MM.1S (cell line): ENCODE measurements around the gene POLR2C.
A peak's percentile ranks its signal among the peaks of the same experiment; 100 is the strongest.

Experiments
- DNase-seq: peaks from one replicate; pipeline ENCODE4 v3.0.0-alpha.2; 2015
- H2AFZ ChIP-seq: fragments of 300-600 bp; sonication (generic); 2 replicates; pipeline ENCODE4 v1.6.0; 2016; ENCODE audit warnings: antibody characterized with exemption, low read length
- H3F3A ChIP-seq: fragments of 300-600 bp; sonication (generic); 2 replicates; pipeline ENCODE4 v1.6.1; 2016; ENCODE audit warnings: mild to moderate bottlenecking, antibody characterized with exemption, low read length, moderate library complexity, mixed read lengths; ENCODE audit not compliant: insufficient read depth
- H3K27ac ChIP-seq: fragments of 300-600 bp; sonication (generic); 2 replicates; pipeline ENCODE4 v1.5.1; 2016; ENCODE audit warnings: mild to moderate bottlenecking, low read length
- H3K27me3 ChIP-seq: fragments of 300-600 bp; sonication (generic); replicated peaks from 2 replicates; pipeline ENCODE4 v1.6.0; 2016; ENCODE audit warnings: low read length; ENCODE audit not compliant: insufficient read depth
- H3K36me3 ChIP-seq: fragments of 300-600 bp; sonication (generic); replicated peaks from 2 replicates; pipeline ENCODE4 v1.6.1; 2016; ENCODE audit warnings: mild to moderate bottlenecking, low read length, mixed read lengths; ENCODE audit not compliant: insufficient read depth
- H3K4me1 ChIP-seq: fragments of 300-600 bp; sonication (generic); 2 replicates; pipeline ENCODE4 v1.6.1; 2016; ENCODE audit warnings: low read length, mixed read lengths
- H3K4me2 ChIP-seq: fragments of 300-600 bp; sonication (generic); 2 replicates; pipeline ENCODE4 v1.6.0; 2016; ENCODE audit warnings: low read depth, low read length
- H3K4me3 ChIP-seq: fragments of 300-600 bp; sonication (generic); 2 replicates; pipeline ENCODE4 v1.5.1; 2016; ENCODE audit warnings: low read length, mixed read lengths
- H3K79me2 ChIP-seq: fragments of 300-600 bp; sonication (generic); 2 replicates; pipeline ENCODE4 v1.6.1; 2016; ENCODE audit warnings: mixed run types, low read length, mixed read lengths
- H3K9ac ChIP-seq: fragments of 300-600 bp; sonication (generic); 2 replicates; pipeline ENCODE4 v1.6.1; 2016; ENCODE audit warnings: low read length, mixed read lengths
- H3K9me2 ChIP-seq: fragments of 300-600 bp; sonication (generic); replicated peaks from 2 replicates; pipeline ENCODE4 v1.6.1; 2016; ENCODE audit warnings: mild to moderate bottlenecking, low read length, mixed read lengths; ENCODE audit not compliant: insufficient read depth
- H3K9me3 ChIP-seq: fragments of 300-600 bp; sonication (generic); replicated peaks from 2 replicates; pipeline ENCODE4 v1.6.1; 2016; ENCODE audit warnings: mild to moderate bottlenecking, low read length, mixed read lengths; ENCODE audit not compliant: insufficient read depth
- H4K20me1 ChIP-seq: fragments of 300-600 bp; sonication (generic); 2 replicates; pipeline ENCODE4 v1.6.1; 2016; ENCODE audit warnings: mild to moderate bottlenecking, low read length, moderate library complexity, mixed read lengths; ENCODE audit not compliant: insufficient read depth
- CTCF ChIP-seq: fragments of 300-600 bp; sonication (generic); IDR thresholded peaks from 2 replicates; pipeline ENCODE4 v1.5.1; 2016; ENCODE audit warnings: antibody characterized with exemption, low read length, mixed read lengths
- EZH2 ChIP-seq: fragments of 300-600 bp; sonication (generic); optimal IDR thresholded peaks from 2 replicates; pipeline ENCODE3; 2017; ENCODE audit warnings: low read depth, mild to moderate bottlenecking, antibody characterized with exemption, low read length, mixed read lengths
- EZH2phosphoT487 ChIP-seq: fragments of 300-600 bp; sonication (generic); IDR thresholded peaks from 2 replicates; pipeline ENCODE4 v1.6.1; 2018; ENCODE audit warnings: antibody characterized with exemption, low read length

POLR2C gene

GRCh38 chr16:57462209-57462977 lies at the start of gene POLR2C:
Gene POLR2C (plus strand): TSS chr16:57462679. CDS start chr16:57462725, 46 bp downstream.
- no peaks in the 10 kb centered on the region for H3K9me2 ChIP-seq
- H3K36me3 ChIP-seq = peaks cover 9% of the 10 kb centered on the region; the same call in 1 of the 2 replicates
- H3K4me3 ChIP-seq = peak within 1 kb of the TSS; percentile 97
- no peaks in the 10 kb centered on the region for H4K20me1 ChIP-seq
- peak; percentile 92 for TF ChIP-seq CTCF
- no peak for TF ChIP-seq EZH2phosphoT487
- no peaks in the 10 kb centered on the region for H3K27me3 ChIP-seq
- no peak within 1 kb of the TSS for H2AFZ ChIP-seq
- peaks cover 5% of the 10 kb centered on the region for H3K4me1 ChIP-seq
- H3K4me2 ChIP-seq = peak within 1 kb of the TSS; percentile 97
- H3K79me2 ChIP-seq = peaks cover 25% of the 10 kb centered on the region
- peak within 1 kb of the TSS; percentile 74 for H3K9ac ChIP-seq
- H3K27ac ChIP-seq = no peak within 1 kb of the TSS
- H3K9me3 ChIP-seq = no peaks in the 10 kb centered on the region
- H3F3A ChIP-seq = peaks cover 9% of the 10 kb centered on the region; the same call in 1 of the 2 replicates
- peak; percentile 90 for DNase-seq

- Histone ChIP-seq H3K4me2 (no peak overlapping the region), H3K9ac (no peak overlapping the region), H3K9me3 (no peaks in the 10 kb centered on the region), H3K27me3 (peaks cover 19% of the 10 kb centered on the region; the same call in 1 of the 2 replicates), H3K27ac (no peak overlapping the region), H3K4me3 (no peak overlapping the region), H3K4me1 (no peaks in the 10 kb centered on the region), H2AFZ (no peak overlapping the region), H3K9me2 (no peaks in the 10 kb centered on the region), H3K79me2 (no peaks in the 10 kb centered on the region), H3K36me3 (no peaks in the 10 kb centered on the region), H4K20me1 (no peaks in the 10 kb centered on the region), H3F3A (no peaks in the 10 kb centered on the region)
- DNase-seq = no peak
- TF ChIP-seq EZH2phosphoT487 = no peak
- TF ChIP-seq EZH2 = no peak
Observed at GRCh38 chr16:57413301-57413730, 49.2 kb upstream of the POLR2C start.

- Histone ChIP-seq H3K36me3 (no peaks in the 10 kb centered on the region), H3K4me1 (no peaks in the 10 kb centered on the region), H3K9ac (no peak overlapping the region), H3K27ac (no peak overlapping the region), H4K20me1 (no peaks in the 10 kb centered on the region), H3F3A (no peaks in the 10 kb centered on the region), H2AFZ (no peak overlapping the region), H3K4me3 (no peak overlapping the region), H3K9me2 (no peaks in the 10 kb centered on the region), H3K9me3 (no peaks in the 10 kb centered on the region), H3K4me2 (no peak overlapping the region), H3K79me2 (no peaks in the 10 kb centered on the region), H3K27me3 (peaks cover 19% of the 10 kb centered on the region; the same call in 1 of the 2 replicates)
- TF ChIP-seq CTCF (no peak), EZH2 (no peak), EZH2phosphoT487 (no peak)
- no peak for DNase-seq
Observed at GRCh38 chr16:57413733-57414132, 48.7 kb upstream of the POLR2C start.

- Histone ChIP-seq H3K36me3 (no peaks in the 10 kb centered on the region), H2AFZ (no peak overlapping the region; the same call in 1 of the 2 replicates), H3K9ac (no peak overlapping the region), H4K20me1 (no peaks in the 10 kb centered on the region), H3F3A (no peaks in the 10 kb centered on the region), H3K27ac (no peak overlapping the region), H3K9me2 (no peaks in the 10 kb centered on the region), H3K9me3 (no peaks in the 10 kb centered on the region), H3K4me2 (no peak overlapping the region), H3K79me2 (no peaks in the 10 kb centered on the region), H3K4me1 (no peaks in the 10 kb centered on the region), H3K4me3 (no peak overlapping the region), H3K27me3 (peaks cover 19% of the 10 kb centered on the region; the same call in 1 of the 2 replicates)
- no peak for DNase-seq
- no peak for TF ChIP-seq EZH2phosphoT487
- TF ChIP-seq EZH2 = no peak
- TF ChIP-seq CTCF = no peak
Observed at GRCh38 chr16:57416084-57416483, 46.4 kb upstream of the POLR2C start.
